GM12875 (cell line): ENCODE results near the gene SLIT3.

Experiments used
- H3K4me3 ChIP-seq: one replicate; pipeline ENCODE4 v1.5.1; 2011; ENCODE audit warnings: low read depth, low read length, control low read depth
- TF ChIP-seq, protein P1 (sequence below): IDR thresholded peaks from 2 replicates; pipeline ENCODE4 v1.5.1; 2011; ENCODE audit warnings: low read depth, mild to moderate bottlenecking, control low read depth, inconsistent platforms, low read length, moderate library complexity, borderline replicate concordance; ENCODE audit not compliant: insufficient read depth

SLIT3 gene

DNA sequence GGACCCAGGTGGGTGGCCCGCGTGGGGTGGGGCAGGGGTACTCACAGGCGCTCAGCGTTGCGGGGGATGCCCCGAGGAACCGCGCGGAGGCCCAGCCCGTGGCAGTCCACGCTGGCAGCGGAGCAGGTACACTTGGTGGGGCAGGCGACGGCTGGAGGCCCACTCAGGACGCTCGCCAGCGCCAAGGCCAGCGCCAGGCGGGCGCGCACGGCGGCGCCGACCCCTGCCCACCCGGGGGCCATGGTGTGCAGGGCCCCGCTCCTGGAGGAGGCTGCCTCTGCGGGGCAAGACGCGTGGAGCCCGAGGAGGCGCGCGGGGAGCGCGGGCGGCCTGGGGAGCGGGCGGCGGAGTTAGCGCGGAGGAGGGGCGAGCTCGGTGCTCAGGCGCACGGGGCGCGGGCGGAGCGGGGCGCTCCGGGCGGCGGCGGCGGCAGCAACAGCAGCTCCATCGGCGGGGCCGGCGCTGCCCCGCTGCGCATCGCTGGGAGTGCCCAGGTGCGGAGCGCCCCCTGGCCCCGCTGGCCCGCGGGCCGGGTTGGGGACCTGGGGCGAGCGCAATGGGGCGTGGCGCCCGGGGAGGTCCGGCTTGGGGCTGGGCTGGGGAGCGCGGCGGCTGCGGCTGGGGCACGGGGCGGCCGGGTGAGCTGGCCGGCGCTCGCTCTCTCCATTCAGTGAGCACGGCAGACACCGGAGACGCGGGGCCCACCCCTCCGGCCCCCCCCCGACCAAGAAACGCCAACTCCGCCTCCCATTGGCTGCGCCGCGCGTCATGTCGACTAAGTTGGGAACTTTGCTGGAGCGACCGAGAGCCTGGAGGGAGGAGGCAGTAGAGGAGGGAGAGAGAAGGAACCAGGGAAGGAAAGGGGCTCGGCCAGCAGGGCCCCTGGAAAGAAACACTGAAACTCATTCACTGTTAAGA, at the start of gene SLIT3:
TSS of gene SLIT3 (minus strand) at position 672 of the 918 bp plus-strand sequence. CDS start at position 242, 430 bp downstream.
- TF ChIP-seq, protein P1, sequence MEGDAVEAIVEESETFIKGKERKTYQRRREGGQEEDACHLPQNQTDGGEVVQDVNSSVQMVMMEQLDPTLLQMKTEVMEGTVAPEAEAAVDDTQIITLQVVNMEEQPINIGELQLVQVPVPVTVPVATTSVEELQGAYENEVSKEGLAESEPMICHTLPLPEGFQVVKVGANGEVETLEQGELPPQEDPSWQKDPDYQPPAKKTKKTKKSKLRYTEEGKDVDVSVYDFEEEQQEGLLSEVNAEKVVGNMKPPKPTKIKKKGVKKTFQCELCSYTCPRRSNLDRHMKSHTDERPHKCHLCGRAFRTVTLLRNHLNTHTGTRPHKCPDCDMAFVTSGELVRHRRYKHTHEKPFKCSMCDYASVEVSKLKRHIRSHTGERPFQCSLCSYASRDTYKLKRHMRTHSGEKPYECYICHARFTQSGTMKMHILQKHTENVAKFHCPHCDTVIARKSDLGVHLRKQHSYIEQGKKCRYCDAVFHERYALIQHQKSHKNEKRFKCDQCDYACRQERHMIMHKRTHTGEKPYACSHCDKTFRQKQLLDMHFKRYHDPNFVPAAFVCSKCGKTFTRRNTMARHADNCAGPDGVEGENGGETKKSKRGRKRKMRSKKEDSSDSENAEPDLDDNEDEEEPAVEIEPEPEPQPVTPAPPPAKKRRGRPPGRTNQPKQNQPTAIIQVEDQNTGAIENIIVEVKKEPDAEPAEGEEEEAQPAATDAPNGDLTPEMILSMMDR = no peak
- H3K4me3 ChIP-seq = no peak within 1 kb of the TSS

DNA sequence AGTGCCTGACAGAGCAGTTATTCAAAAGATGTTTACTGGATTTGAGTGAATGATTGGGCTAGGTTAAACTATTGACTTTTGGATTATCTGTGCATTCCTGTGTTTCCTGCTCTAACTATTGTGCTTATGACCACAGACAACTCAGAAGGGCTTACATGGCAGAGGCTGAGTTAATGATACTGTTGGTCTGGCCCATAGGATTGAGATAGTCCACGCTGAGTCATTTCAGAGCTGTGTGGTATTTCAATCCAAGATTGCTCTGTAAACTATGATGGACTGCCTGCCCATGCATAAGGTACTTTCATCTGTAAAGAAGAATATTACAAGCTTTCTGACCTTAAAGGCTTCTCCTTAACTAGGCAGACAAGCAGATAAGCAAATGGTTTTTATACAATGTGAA, 49.1 kb upstream of the SLIT3 start:
- TF ChIP-seq, protein P1 = no peak
- no peak overlapping the region for H3K4me3 ChIP-seq

DNA sequence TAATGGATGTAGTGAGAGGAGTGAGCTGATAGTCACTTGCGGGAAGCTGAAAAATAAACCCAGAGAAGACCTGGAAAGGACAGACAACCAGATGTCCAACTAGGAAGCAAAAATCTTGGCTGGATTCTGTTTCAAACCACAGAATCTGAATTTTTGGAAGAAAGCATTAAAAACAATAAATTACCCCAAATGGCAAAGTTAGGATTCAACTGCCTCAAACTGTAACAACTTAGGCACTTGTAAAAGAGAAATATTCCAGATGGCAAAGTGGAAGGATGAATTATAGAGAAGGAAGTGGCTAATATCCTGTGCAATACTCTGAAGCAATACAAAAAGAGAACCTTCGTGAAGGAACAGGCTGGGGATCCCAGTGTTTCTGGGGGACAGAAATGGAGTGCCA, 46.8 kb upstream of the SLIT3 start:
- TF ChIP-seq, protein P1 = no peak
- H3K4me3 ChIP-seq = no peak overlapping the region

DNA sequence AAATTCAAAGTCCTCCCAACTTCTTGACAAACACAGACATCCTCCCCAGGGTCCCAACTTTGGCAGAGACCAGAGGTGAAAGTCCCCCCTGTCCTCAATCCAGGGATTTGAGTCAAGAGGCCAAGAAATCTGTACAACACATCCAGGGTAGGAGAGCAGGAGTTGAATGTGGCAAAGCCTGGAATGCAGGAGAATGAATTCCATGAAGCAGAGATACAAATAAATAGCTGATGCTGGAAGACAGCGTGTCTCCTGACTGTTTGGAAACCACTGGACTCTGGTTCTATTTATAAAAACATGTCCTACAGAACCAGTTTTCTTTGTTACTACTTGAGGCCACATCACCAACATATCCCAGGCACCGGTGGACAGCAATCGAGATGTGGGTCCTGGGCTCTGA, 43.7 kb upstream of the SLIT3 start:
- TF ChIP-seq, protein P1 = no peak
- H3K4me3 ChIP-seq = no peak overlapping the region

DNA sequence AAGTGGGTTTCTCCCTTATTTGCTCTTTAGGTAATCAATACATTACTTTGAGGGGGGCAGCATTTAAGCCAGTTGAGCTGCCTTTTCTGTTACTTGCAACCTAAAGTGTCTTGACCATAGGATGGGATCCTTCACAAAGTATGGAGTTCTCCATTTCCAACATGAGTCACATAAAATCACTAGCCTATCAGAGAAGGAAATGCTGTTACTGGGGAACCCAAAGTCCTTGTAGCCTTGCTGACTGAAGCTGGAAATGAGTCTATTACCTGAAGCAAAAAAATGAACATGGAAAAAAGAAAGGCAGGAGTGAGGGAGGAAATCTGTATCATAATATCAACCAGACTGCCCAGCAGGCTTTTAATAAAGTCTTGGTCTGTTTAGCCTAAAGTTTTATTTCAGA, 42.8 kb upstream of the SLIT3 start:
- no peak overlapping the region for H3K4me3 ChIP-seq
- TF ChIP-seq, protein P1 = no peak

DNA sequence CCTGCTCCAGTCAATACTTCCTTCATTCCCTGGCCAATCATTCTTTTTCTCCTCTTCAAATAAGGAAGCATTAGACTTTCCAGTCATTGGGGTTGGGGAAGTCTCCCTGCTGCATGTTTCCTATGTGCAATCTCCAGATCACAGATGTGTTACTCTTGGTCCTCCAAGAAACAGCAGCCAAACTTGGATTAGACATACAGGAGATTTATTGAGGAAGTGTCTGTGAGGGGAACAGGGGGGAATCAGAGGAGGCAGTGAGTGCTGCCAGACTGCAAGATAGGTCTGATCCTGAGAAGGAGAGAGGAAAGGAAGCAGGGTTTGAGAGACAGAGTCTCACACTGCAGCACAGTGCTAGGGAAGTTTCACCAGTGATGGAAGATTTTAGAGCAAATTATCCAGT, 40.6 kb upstream of the SLIT3 start:
- H3K4me3 ChIP-seq = no peak overlapping the region

More for the DNA sequence above, 40.6 kb upstream of the SLIT3 start:
- TF ChIP-seq, protein P1 = no peak
